BJ (cell line): Measurements from ENCODE around the gene DOCK11. TPM values are rescaled to one million over a fixed set of nuclear protein-coding genes. Genes with fewer than 3 reads are reported as not detected.

Source experiments
- CTCF ChIA-PET: fragments of 350-600 bp; formaldehyde crosslinking; extraction: SDS; loops from one replicate; lab custom pipeline; 2021; ENCODE audit warnings: antibody characterized with exemption, inconsistent platforms; lab: Yijun Ruan, JAX
- POLR2A ChIA-PET: fragments of 300-600 bp; sonication (Branson Sonifier 250); formaldehyde crosslinking; extraction: SDS; loops from one replicate; lab custom pipeline; 2021; ENCODE audit warnings: antibody characterized with exemption; lab: Charles Lee
- DNase-seq: peaks from one replicate; pipeline ENCODE4 v3.0.0-alpha.2; 2011; ENCODE audit warnings: low read depth
- H3K27me3 ChIP-seq: 2 replicates; pipeline ENCODE4 v1.6.0; 2011; ENCODE audit warnings: low read length; ENCODE audit not compliant: control insufficient read depth, insufficient read depth
- H3K36me3 ChIP-seq: 2 replicates; pipeline ENCODE4 v1.5.1; 2011; ENCODE audit warnings: low read length; ENCODE audit not compliant: control insufficient read depth, insufficient read depth
- H3K4me3 ChIP-seq: 2 replicates; pipeline ENCODE4 v1.5.1; 2011; ENCODE audit warnings: low read depth, mild to moderate bottlenecking, control low read depth, low read length
- CTCF ChIP-seq: IDR thresholded peaks from 2 replicates; pipeline ENCODE4 v1.5.1; 2011; ENCODE audit warnings: low read depth, mild to moderate bottlenecking, control low read depth, inconsistent platforms, low read length, moderate library complexity; ENCODE audit not compliant: insufficient read depth
- polyA plus RNA-seq: library from polyadenylated mRNA; depleted of rRNA; stranded (reverse); fragments of >200 nt; gene quantifications from 2 replicates; pipeline ENCODE4 v1.2.3, GENCODE V29; 2011

Gene DOCK11
- polyA plus RNA-seq, 1 experiment: 10.3 TPM

- POLR2A ChIA-PET: no interaction called here
- CTCF ChIA-PET: no interaction called here
- Histone ChIP-seq H3K27me3 (no peaks in the 10 kb centered on the region), H3K36me3 (no peaks in the 10 kb centered on the region), H3K4me3 (no peak overlapping the region)
- DNase-seq: no peak
- TF ChIP-seq CTCF: no peak
Observed at GRCh38 chrX:118569676-118570075, 74.1 kb downstream of the DOCK11 start.

GRCh38 chrX:118570209-118570608 lies 74.6 kb downstream of the DOCK11 start:
- CTCF ChIA-PET: interaction anchor here (0.6 kb wide), 1 partner anchor 233 kb away, joined by 3 read pairs; no protein-coding TSS in a partner anchor
- H3K27me3 ChIP-seq: no peaks in the 10 kb centered on the region
- no peak for DNase-seq
- POLR2A ChIA-PET: no interaction called here
- H3K36me3 ChIP-seq: no peaks in the 10 kb centered on the region
- no peak for TF ChIP-seq CTCF
- no peak overlapping the region for H3K4me3 ChIP-seq

- POLR2A ChIA-PET: no interaction called here
- CTCF ChIA-PET: no interaction called here
- no peak overlapping the region for H3K4me3 ChIP-seq
- TF ChIP-seq CTCF: no peak
- DNase-seq: no peak
- peaks cover 2% of the 10 kb centered on the region; the same call in 1 of the 2 replicates for H3K36me3 ChIP-seq
- no peaks in the 10 kb centered on the region for H3K27me3 ChIP-seq
Observed at GRCh38 chrX:118571836-118572235, 76.2 kb downstream of the DOCK11 start.

- peaks cover 2% of the 10 kb centered on the region; the same call in 1 of the 2 replicates for H3K36me3 ChIP-seq
- CTCF ChIA-PET: no interaction called here
- TF ChIP-seq CTCF: no peak
- H3K27me3 ChIP-seq: no peaks in the 10 kb centered on the region
- no peak for DNase-seq
- no peak overlapping the region for H3K4me3 ChIP-seq
- POLR2A ChIA-PET: no interaction called here
Observed at GRCh38 chrX:118574666-118575065, 79.1 kb downstream of the DOCK11 start.

- no peak for DNase-seq
- H3K27me3 ChIP-seq: no peaks in the 10 kb centered on the region
- ChIA-PET POLR2A (no interaction called here), CTCF (no interaction called here)
- peaks cover 2% of the 10 kb centered on the region; the same call in 1 of the 2 replicates for H3K36me3 ChIP-seq
- no peak overlapping the region for H3K4me3 ChIP-seq
- no peak for TF ChIP-seq CTCF
Observed at GRCh38 chrX:118577041-118577440, 81.4 kb downstream of the DOCK11 start.
